ENCODE data around the gene LARP1B. TPM values are rescaled to one million over a fixed set of nuclear protein-coding genes. Genes with fewer than 3 reads are reported as not detected.
"Not testable (repeated sequence)": the region's sequence is repeated elsewhere in the genome, so short reads cannot be mapped to it uniquely, and the experiment has no call there.

LARP1B gene
- total RNA-seq, 3 donors from 2014 or later, result 25.9 to 30.2 (median 27.5) TPM

GRCh38 chr4:128155874-128156456 lies 94.9 kb downstream of the LARP1B start:
- ATAC-seq (no peak), DNase-seq (no peak)
- no peaks in the 10 kb centered on the region for H3K36me3 ChIP-seq (ENCODE audit: low read depth)
- H3K4me1 ChIP-seq (ENCODE audit: low read depth), result no peaks in the 10 kb centered on the region
- TF ChIP-seq, protein P1, sequence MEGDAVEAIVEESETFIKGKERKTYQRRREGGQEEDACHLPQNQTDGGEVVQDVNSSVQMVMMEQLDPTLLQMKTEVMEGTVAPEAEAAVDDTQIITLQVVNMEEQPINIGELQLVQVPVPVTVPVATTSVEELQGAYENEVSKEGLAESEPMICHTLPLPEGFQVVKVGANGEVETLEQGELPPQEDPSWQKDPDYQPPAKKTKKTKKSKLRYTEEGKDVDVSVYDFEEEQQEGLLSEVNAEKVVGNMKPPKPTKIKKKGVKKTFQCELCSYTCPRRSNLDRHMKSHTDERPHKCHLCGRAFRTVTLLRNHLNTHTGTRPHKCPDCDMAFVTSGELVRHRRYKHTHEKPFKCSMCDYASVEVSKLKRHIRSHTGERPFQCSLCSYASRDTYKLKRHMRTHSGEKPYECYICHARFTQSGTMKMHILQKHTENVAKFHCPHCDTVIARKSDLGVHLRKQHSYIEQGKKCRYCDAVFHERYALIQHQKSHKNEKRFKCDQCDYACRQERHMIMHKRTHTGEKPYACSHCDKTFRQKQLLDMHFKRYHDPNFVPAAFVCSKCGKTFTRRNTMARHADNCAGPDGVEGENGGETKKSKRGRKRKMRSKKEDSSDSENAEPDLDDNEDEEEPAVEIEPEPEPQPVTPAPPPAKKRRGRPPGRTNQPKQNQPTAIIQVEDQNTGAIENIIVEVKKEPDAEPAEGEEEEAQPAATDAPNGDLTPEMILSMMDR (IDR thresholded peaks at IDR 0.05), result no peak
- intact Hi-C loops (cut with DNase I, micrococcal nuclease), result no loop called here
- H3K4me3 ChIP-seq, result no peak overlapping the region
- H3K9me3 ChIP-seq, result no peaks in the 10 kb centered on the region

DNA sequence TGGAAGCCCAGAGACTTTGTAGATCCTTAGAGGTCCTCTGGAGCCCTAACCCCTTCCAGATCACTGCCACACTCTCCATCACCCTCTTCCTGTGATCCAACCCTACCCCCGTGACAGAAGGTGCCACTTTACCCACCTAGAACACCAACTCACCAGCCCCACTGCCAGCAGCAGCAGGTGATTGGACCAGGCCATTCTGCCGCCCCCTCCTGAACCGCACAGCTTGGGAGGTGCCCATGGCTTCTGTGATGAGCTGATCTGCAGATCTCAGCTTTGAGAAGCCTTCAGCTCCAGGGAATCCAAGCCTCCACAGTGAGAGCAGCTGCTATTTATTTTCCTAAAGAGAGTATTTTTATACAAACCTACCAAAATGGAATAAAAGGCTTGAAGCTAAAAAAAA lies 95.4 kb downstream of the LARP1B start:
- intact Hi-C loops (cut with DNase I, micrococcal nuclease), result not testable (repeated sequence)

GRCh38 chr4:128158894-128159293 lies 97.8 kb downstream of the LARP1B start:
- Histone ChIP-seq H3K36me3 (ENCODE audit: low read depth) (no peaks in the 10 kb centered on the region), H3K9me3 (no peaks in the 10 kb centered on the region), H3K4me3 (no peak overlapping the region), H3K4me1 (ENCODE audit: low read depth) (no peaks in the 10 kb centered on the region)
- TF ChIP-seq, protein P1 (IDR thresholded peaks at IDR 0.05), result no peak
- ATAC-seq (no peak), DNase-seq (no peak)
- intact Hi-C loops (cut with DNase I, micrococcal nuclease), result no loop called here

More for the DNA sequence above, 95.4 kb downstream of the LARP1B start:
- not testable (repeated sequence) for H3K36me3 ChIP-seq (ENCODE audit: low read depth); H3K9me3 ChIP-seq; H3K4me1 ChIP-seq (ENCODE audit: low read depth); ATAC-seq; DNase-seq; H3K4me3 ChIP-seq

- intact Hi-C loops (cut with DNase I, micrococcal nuclease), result no loop called here
- Histone ChIP-seq H3K4me3 (no peak overlapping the region), H3K36me3 (ENCODE audit: low read depth) (no peaks in the 10 kb centered on the region), H3K9me3 (no peaks in the 10 kb centered on the region), H3K4me1 (ENCODE audit: low read depth) (no peaks in the 10 kb centered on the region)
- DNase-seq (no peak), ATAC-seq (no peak)
- TF ChIP-seq, protein P1 (IDR thresholded peaks at IDR 0.05), result no peak
Observed at GRCh38 chr4:128159967-128160366, 98.9 kb downstream of the LARP1B start.

GRCh38 chr4:128161138-128161537 lies 100.0 kb downstream of the LARP1B start:
- ATAC-seq (no peak), DNase-seq (no peak)
- Histone ChIP-seq H3K9me3 (no peaks in the 10 kb centered on the region), H3K36me3 (ENCODE audit: low read depth) (no peaks in the 10 kb centered on the region), H3K4me1 (ENCODE audit: low read depth) (no peaks in the 10 kb centered on the region), H3K4me3 (no peak overlapping the region)
- intact Hi-C loops (cut with DNase I, micrococcal nuclease), result no loop called here
- TF ChIP-seq, protein P1 (IDR thresholded peaks at IDR 0.05), result no peak

DNA sequence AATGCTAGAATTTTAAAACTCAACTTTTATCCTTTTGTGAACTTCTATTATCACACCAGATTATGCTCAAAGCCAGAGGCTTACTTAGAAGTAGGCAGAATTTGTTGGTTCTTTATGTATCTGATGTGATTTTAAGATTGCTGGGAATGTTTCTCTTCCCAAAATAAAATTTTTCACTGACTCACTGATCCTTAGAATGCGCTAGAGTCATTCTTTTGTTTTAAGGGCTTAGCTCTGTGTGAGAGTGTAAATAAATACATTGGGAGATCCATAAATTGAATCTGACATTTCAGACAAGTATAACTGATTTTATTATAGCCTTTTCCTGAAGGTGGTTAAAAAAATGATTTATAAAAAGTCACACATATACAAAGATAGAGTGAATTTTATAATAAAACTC lies 101.3 kb downstream of the LARP1B start:
- DNase-seq (no peak), ATAC-seq (no peak)
- H3K9me3 ChIP-seq, result no peaks in the 10 kb centered on the region
- H3K4me3 ChIP-seq, result no peak overlapping the region
- TF ChIP-seq, protein P1 (IDR thresholded peaks at IDR 0.05), result no peak
- H3K36me3 ChIP-seq (ENCODE audit: low read depth), result no peaks in the 10 kb centered on the region
- no peaks in the 10 kb centered on the region for H3K4me1 ChIP-seq (ENCODE audit: low read depth)
- intact Hi-C loops (cut with DNase I, micrococcal nuclease), result no loop called here
